PFSK-1 (cell line): ENCODE results near the gene SIL1.

ENCODE experiments used
- POLR2AphosphoS5 ChIP-seq: IDR thresholded peaks from 2 replicates; pipeline ENCODE4 v1.6.1; 2012; ENCODE audit warnings: low read depth, mild to moderate bottlenecking, control low read depth, low read length, moderate library complexity
- REST ChIP-seq, 2 experiments: IDR thresholded peaks; 2 replicates each; pipeline versions ENCODE4 v1.6.1 to v1.8.0; 2011 to 2012; ENCODE audit warnings: low read depth in 2 of 2, low read length in 2 of 2, control low read depth in 1 of 2, inconsistent platforms in 1 of 2, mild to moderate bottlenecking in 1 of 2, moderate library complexity in 1 of 2; ENCODE audit not compliant: insufficient read depth in 1 of 2
- TAF1 ChIP-seq: IDR thresholded peaks from 2 replicates; pipeline ENCODE4 v1.6.1; 2012; ENCODE audit warnings: low read length, control low read depth, borderline replicate concordance; ENCODE audit not compliant: insufficient read depth

DNA sequence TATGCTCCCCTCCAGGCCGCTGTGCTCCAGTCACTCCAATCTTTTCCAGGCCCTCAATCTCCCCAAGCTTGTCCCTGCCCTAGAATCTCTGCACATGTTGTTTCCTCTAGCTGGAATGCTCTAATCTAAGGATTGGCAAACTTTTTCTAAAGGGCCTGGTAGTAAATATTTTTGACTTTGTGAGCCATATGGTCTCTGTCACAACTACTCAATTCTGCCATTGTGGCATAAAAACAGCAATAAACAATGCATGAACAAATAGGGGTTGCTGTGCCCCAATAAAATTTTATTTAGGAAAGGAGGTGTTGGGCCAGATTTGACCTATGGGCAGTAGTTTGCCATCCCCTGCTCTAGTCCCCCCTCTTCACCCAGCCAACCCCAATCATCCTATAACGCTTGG lies 172.5 kb downstream of the SIL1 start:
- TF ChIP-seq TAF1 (no peak), POLR2AphosphoS5 (no peak), REST (IDR thresholded peaks at IDR 0.05; ENCODE audit: insufficient read depth in 1 of 2, low read depth in 2 of 2, low read length in 2 of 2) (no peak)
